ENCODE results near the gene ATP1A3. TPM values are rescaled to one million over a fixed set of nuclear protein-coding genes. Genes with fewer than 3 reads are reported as not detected.
A peak's percentile ranks its signal among the peaks of the same experiment; 100 is the strongest.

Gene ATP1A3
- total and polyA plus RNA-seq, 2 experiments from 2014 or later = 6.1 to 8.1 TPM

- no peaks in the 10 kb centered on the region for H3K27me3 ChIP-seq
- no peaks in the 10 kb centered on the region for H3K36me3 ChIP-seq
- H3K9me3 ChIP-seq (ENCODE audit: low read depth) = no peaks in the 10 kb centered on the region
- peak overlapping the region; percentile 66 for H3K27ac ChIP-seq
- no peak for TF ChIP-seq CTCF (IDR thresholded peaks at IDR 0.05; ENCODE audit: low read depth, low read length)
- DNase-seq (ENCODE audit: low read depth in 1 of 2, low spot score in 1 of 2) = peak; percentile 40 to 72
- H3K4me1 ChIP-seq (ENCODE audit: low read depth) = peaks cover 19% of the 10 kb centered on the region
- H3K4me3 ChIP-seq = no peak overlapping the region
These were observed 30.6 kb upstream of the ATP1A3 start for GRCh38 chr19:42024622-42025111.

GRCh38 chr19:42023943-42024260, 29.9 kb upstream of the ATP1A3 start:
- Histone ChIP-seq H3K4me3 (no peak overlapping the region), H3K9me3 (ENCODE audit: low read depth) (no peaks in the 10 kb centered on the region), H3K36me3 (no peaks in the 10 kb centered on the region), H3K4me1 (ENCODE audit: low read depth) (peaks cover 19% of the 10 kb centered on the region), H3K27me3 (no peaks in the 10 kb centered on the region), H3K27ac (no peak overlapping the region)
- DNase-seq (ENCODE audit: low read depth in 1 of 2, low spot score in 1 of 2) = no peak
- no peak for TF ChIP-seq CTCF (IDR thresholded peaks at IDR 0.05; ENCODE audit: low read depth, low read length)

- peak; percentile 29 to 30 for DNase-seq (ENCODE audit: low read depth in 1 of 2, low spot score in 1 of 2)
- no peak overlapping the region for H3K4me3 ChIP-seq
- H3K4me1 ChIP-seq (ENCODE audit: low read depth) = peaks cover 19% of the 10 kb centered on the region
- H3K27me3 ChIP-seq = no peaks in the 10 kb centered on the region
- H3K36me3 ChIP-seq = no peaks in the 10 kb centered on the region
- peak; percentile 49 for TF ChIP-seq CTCF (IDR thresholded peaks at IDR 0.05; ENCODE audit: low read depth, low read length)
- no peaks in the 10 kb centered on the region for H3K9me3 ChIP-seq (ENCODE audit: low read depth)
- H3K27ac ChIP-seq = peak overlapping the region; percentile 30
These were observed 29.3 kb upstream of the ATP1A3 start for GRCh38 chr19:42023121-42023942.

- Histone ChIP-seq H3K27me3 (no peaks in the 10 kb centered on the region), H3K36me3 (no peaks in the 10 kb centered on the region), H3K4me3 (no peak overlapping the region), H3K4me1 (ENCODE audit: low read depth) (peaks cover 19% of the 10 kb centered on the region), H3K27ac (peak overlapping the region; percentile 30), H3K9me3 (ENCODE audit: low read depth) (no peaks in the 10 kb centered on the region)
- DNase-seq (ENCODE audit: low read depth in 1 of 2, low spot score in 1 of 2) = peak in 1 of 2 donors; percentile 39
- no peak for TF ChIP-seq CTCF (IDR thresholded peaks at IDR 0.05; ENCODE audit: low read depth, low read length)
These were observed 28.6 kb upstream of the ATP1A3 start for GRCh38 chr19:42022616-42023015.

GRCh38 chr19:42021185-42021584, 27.2 kb upstream of the ATP1A3 start:
- H3K9me3 ChIP-seq (ENCODE audit: low read depth) = no peaks in the 10 kb centered on the region
- H3K36me3 ChIP-seq = no peaks in the 10 kb centered on the region
- H3K27ac ChIP-seq = no peak overlapping the region
- H3K4me3 ChIP-seq = no peak overlapping the region
- peaks cover 19% of the 10 kb centered on the region for H3K4me1 ChIP-seq (ENCODE audit: low read depth)
- no peaks in the 10 kb centered on the region for H3K27me3 ChIP-seq
- no peak for DNase-seq (ENCODE audit: low read depth in 1 of 2, low spot score in 1 of 2)
- no peak for TF ChIP-seq CTCF (IDR thresholded peaks at IDR 0.05; ENCODE audit: low read depth, low read length)

Data from cardiac muscle cell (in vitro differentiated cells and primary cell).